ENCODE measurements around the gene ACBD3. TPM values are rescaled to one million over a fixed set of nuclear protein-coding genes. Genes with fewer than 3 reads are reported as not detected.

Gene ACBD3
- total and polyA plus RNA-seq, 4 experiments from 2014 or later, result 10.1 to 29.7 (median 25.7) TPM

GRCh38 chr1:226222686-226223085 lies 36.1 kb upstream of the ACBD3 start:
- CTCF ChIA-PET (ENCODE audit: partially characterized antibody), result interaction anchor here (0.8 kb wide), 1 partner anchor 110 kb away, joined by 3 read pairs; no protein-coding TSS in a partner anchor
- Mint-ChIP-seq H3K4me1 (peaks cover 0 to 2% (median under 1%) of the 10 kb centered on the region in 4 donors), H3K4me3 (peak overlapping the region in 5 of 8 donors; percentile 35 to 76 (median 52)), H3K27me3 (peaks cover 13 to 26% of the 10 kb centered on the region in 2 donors), H3K36me3 (peaks cover 0 to 7% of the 10 kb centered on the region in 2 donors), H3K9me3 (no peaks in the 10 kb centered on the region), H3K27ac (no peak overlapping the region)
- Histone ChIP-seq H3K4me1 (ENCODE audit: insufficient read depth, low read length) (peaks cover 5% of the 10 kb centered on the region), H3K4me3 (ENCODE audit: low read length in 2 of 2) (no peak overlapping the region), H3K9me3 (ENCODE audit: control insufficient read depth in 1 of 2, low read length in 2 of 2) (no peaks in the 10 kb centered on the region), H3K36me3 (ENCODE audit: insufficient read depth, low read length) (no peaks in the 10 kb centered on the region), H3K27ac (ENCODE audit: low read depth, low read length) (no peak overlapping the region), H3K27me3 (ENCODE audit: insufficient read depth, low read length) (peaks cover 13% of the 10 kb centered on the region)
- no peak for DNase-seq
- intact Hi-C loops (cut with micrococcal nuclease), result no loop called here
- POLR2A ChIA-PET (ENCODE audit: partially characterized antibody), result no interaction called here

- peaks cover 13 to 27% of the 10 kb centered on the region in 2 donors for H3K27me3 Mint-ChIP-seq
- no peak overlapping the region for H3K4me3 Mint-ChIP-seq
- Histone ChIP-seq H3K4me3 (ENCODE audit: low read length in 2 of 2) (no peak overlapping the region), H3K9me3 (ENCODE audit: control insufficient read depth in 1 of 2, low read length in 2 of 2) (no peaks in the 10 kb centered on the region), H3K27ac (ENCODE audit: low read depth, low read length) (no peak overlapping the region), H3K4me1 (ENCODE audit: insufficient read depth, low read length) (peaks cover 5% of the 10 kb centered on the region), H3K36me3 (ENCODE audit: insufficient read depth, low read length) (no peaks in the 10 kb centered on the region), H3K27me3 (ENCODE audit: insufficient read depth, low read length) (peaks cover 13% of the 10 kb centered on the region)
- no peak overlapping the region for H3K27ac Mint-ChIP-seq
- no peaks in the 10 kb centered on the region for H3K9me3 Mint-ChIP-seq
- ChIA-PET POLR2A (ENCODE audit: partially characterized antibody) (no interaction called here), CTCF (ENCODE audit: partially characterized antibody) (no interaction called here)
- DNase-seq, result no peak
- H3K36me3 Mint-ChIP-seq, result peaks cover 0 to 4% of the 10 kb centered on the region in 2 donors
- peaks cover 0 to 2% (median under 1%) of the 10 kb centered on the region in 4 donors for H3K4me1 Mint-ChIP-seq
- intact Hi-C loops (cut with micrococcal nuclease), result no loop called here
Measured at GRCh38 chr1:226220473-226221189, 34.1 kb upstream of the ACBD3 start.

- no peak overlapping the region for H3K27ac ChIP-seq (ENCODE audit: low read depth, low read length)
- no peak for DNase-seq
- POLR2A ChIA-PET (ENCODE audit: partially characterized antibody), result no interaction called here
- no peaks in the 10 kb centered on the region for H3K4me1 ChIP-seq (ENCODE audit: insufficient read depth, low read length)
- no peaks in the 10 kb centered on the region for H3K36me3 Mint-ChIP-seq
- H3K27me3 ChIP-seq (ENCODE audit: insufficient read depth, low read length), result no peaks in the 10 kb centered on the region
- intact Hi-C loops (cut with micrococcal nuclease), result no loop called here
- H3K27me3 Mint-ChIP-seq, result peaks cover 1 to 16% of the 10 kb centered on the region in 2 donors
- H3K9me3 Mint-ChIP-seq, result no peaks in the 10 kb centered on the region
- no peaks in the 10 kb centered on the region for H3K4me1 Mint-ChIP-seq
- H3K27ac Mint-ChIP-seq, result no peak overlapping the region
- H3K9me3 ChIP-seq (ENCODE audit: control insufficient read depth in 1 of 2, low read length in 2 of 2), result no peaks in the 10 kb centered on the region
- H3K4me3 Mint-ChIP-seq, result no peak overlapping the region
- CTCF ChIA-PET (ENCODE audit: partially characterized antibody), result no interaction called here
- H3K4me3 ChIP-seq (ENCODE audit: low read length in 2 of 2), result no peak overlapping the region
- no peaks in the 10 kb centered on the region for H3K36me3 ChIP-seq (ENCODE audit: insufficient read depth, low read length)
Measured at GRCh38 chr1:226217273-226217672, 30.7 kb upstream of the ACBD3 start.

- Histone ChIP-seq H3K27me3 (ENCODE audit: insufficient read depth, low read length) (no peaks in the 10 kb centered on the region), H3K9me3 (ENCODE audit: control insufficient read depth in 1 of 2, low read length in 2 of 2) (no peaks in the 10 kb centered on the region), H3K27ac (ENCODE audit: low read depth, low read length) (no peak overlapping the region), H3K4me3 (ENCODE audit: low read length in 2 of 2) (no peak overlapping the region), H3K4me1 (ENCODE audit: insufficient read depth, low read length) (no peaks in the 10 kb centered on the region), H3K36me3 (ENCODE audit: insufficient read depth, low read length) (no peaks in the 10 kb centered on the region)
- H3K4me3 Mint-ChIP-seq, result no peak overlapping the region
- no peaks in the 10 kb centered on the region for H3K9me3 Mint-ChIP-seq
- ChIA-PET POLR2A (ENCODE audit: partially characterized antibody) (no interaction called here), CTCF (ENCODE audit: partially characterized antibody) (no interaction called here)
- intact Hi-C loops (cut with micrococcal nuclease), result no loop called here
- peaks cover 0 to 11% of the 10 kb centered on the region in 2 donors for H3K27me3 Mint-ChIP-seq
- H3K36me3 Mint-ChIP-seq, result no peaks in the 10 kb centered on the region
- H3K4me1 Mint-ChIP-seq, result no peaks in the 10 kb centered on the region
- DNase-seq, result no peak
- H3K27ac Mint-ChIP-seq, result no peak overlapping the region
Measured at GRCh38 chr1:226216056-226216455, 29.5 kb upstream of the ACBD3 start.

GRCh38 chr1:226215239-226215638 lies 28.7 kb upstream of the ACBD3 start:
- no peaks in the 10 kb centered on the region for H3K4me1 ChIP-seq (ENCODE audit: insufficient read depth, low read length)
- Mint-ChIP-seq H3K4me3 (no peak overlapping the region), H3K36me3 (no peaks in the 10 kb centered on the region), H3K27me3 (peaks cover 0 to 7% of the 10 kb centered on the region in 2 donors), H3K27ac (no peak overlapping the region), H3K9me3 (no peaks in the 10 kb centered on the region), H3K4me1 (no peaks in the 10 kb centered on the region)
- no peaks in the 10 kb centered on the region for H3K9me3 ChIP-seq (ENCODE audit: control insufficient read depth in 1 of 2, low read length in 2 of 2)
- intact Hi-C loops (cut with micrococcal nuclease), result no loop called here
- no peaks in the 10 kb centered on the region for H3K36me3 ChIP-seq (ENCODE audit: insufficient read depth, low read length)
- CTCF ChIA-PET (ENCODE audit: partially characterized antibody), result no interaction called here
- POLR2A ChIA-PET (ENCODE audit: partially characterized antibody), result no interaction called here
- H3K27me3 ChIP-seq (ENCODE audit: insufficient read depth, low read length), result no peaks in the 10 kb centered on the region
- no peak overlapping the region for H3K27ac ChIP-seq (ENCODE audit: low read depth, low read length)
- H3K4me3 ChIP-seq (ENCODE audit: low read length in 2 of 2), result no peak overlapping the region
- no peak for DNase-seq

GRCh38 chr1:226212545-226212944 lies 26.0 kb upstream of the ACBD3 start:
- CTCF ChIA-PET (ENCODE audit: partially characterized antibody), result interaction anchor here (1.4 kb wide), 1 partner anchor 87 kb away, joined by 4 read pairs; no protein-coding TSS in a partner anchor

GRCh38 chr1:226211181-226211821 lies 24.8 kb upstream of the ACBD3 start:
- CTCF ChIA-PET (ENCODE audit: partially characterized antibody), result interaction anchor here (1.2 kb wide), 1 partner anchor 14 kb away, joined by 3 read pairs; no protein-coding TSS in a partner anchor

More at GRCh38 chr1:226212545-226212944, 26.0 kb upstream of the ACBD3 start:
- H3K27ac Mint-ChIP-seq, result no peak overlapping the region
- Histone ChIP-seq H3K9me3 (ENCODE audit: control insufficient read depth in 1 of 2, low read length in 2 of 2) (no peaks in the 10 kb centered on the region), H3K36me3 (ENCODE audit: insufficient read depth, low read length) (no peaks in the 10 kb centered on the region), H3K4me3 (ENCODE audit: low read length in 2 of 2) (no peak overlapping the region), H3K27ac (ENCODE audit: low read depth, low read length) (no peak overlapping the region), H3K4me1 (ENCODE audit: insufficient read depth, low read length) (no peaks in the 10 kb centered on the region), H3K27me3 (ENCODE audit: insufficient read depth, low read length) (no peaks in the 10 kb centered on the region)
- no peak for DNase-seq
- POLR2A ChIA-PET (ENCODE audit: partially characterized antibody), result no interaction called here
- intact Hi-C loops (cut with micrococcal nuclease), result no loop called here
- no peaks in the 10 kb centered on the region for H3K36me3 Mint-ChIP-seq
- H3K27me3 Mint-ChIP-seq, result peaks cover 0 to 2% of the 10 kb centered on the region in 2 donors
- no peak overlapping the region for H3K4me3 Mint-ChIP-seq
- no peaks in the 10 kb centered on the region for H3K4me1 Mint-ChIP-seq
- no peaks in the 10 kb centered on the region for H3K9me3 Mint-ChIP-seq

More at GRCh38 chr1:226211181-226211821, 24.8 kb upstream of the ACBD3 start:
- Mint-ChIP-seq H3K27me3 (no peaks in the 10 kb centered on the region), H3K4me3 (no peak overlapping the region), H3K36me3 (no peaks in the 10 kb centered on the region), H3K27ac (no peak overlapping the region), H3K9me3 (no peaks in the 10 kb centered on the region), H3K4me1 (no peaks in the 10 kb centered on the region)
- DNase-seq, result no peak
- no peak overlapping the region for H3K4me3 ChIP-seq (ENCODE audit: low read length in 2 of 2)
- no peaks in the 10 kb centered on the region for H3K4me1 ChIP-seq (ENCODE audit: insufficient read depth, low read length)
- POLR2A ChIA-PET (ENCODE audit: partially characterized antibody), result no interaction called here
- no peaks in the 10 kb centered on the region for H3K27me3 ChIP-seq (ENCODE audit: insufficient read depth, low read length)
- H3K9me3 ChIP-seq (ENCODE audit: control insufficient read depth in 1 of 2, low read length in 2 of 2), result no peaks in the 10 kb centered on the region
- no peaks in the 10 kb centered on the region for H3K36me3 ChIP-seq (ENCODE audit: insufficient read depth, low read length)
- intact Hi-C loops (cut with micrococcal nuclease), result no loop called here
- no peak overlapping the region for H3K27ac ChIP-seq (ENCODE audit: low read depth, low read length)
